CD4-positive, alpha-beta T cell treated with Interleukin-6 at 100 ng/mL for 8 hours (primary cell): Measurements from ENCODE around the gene CFC1B.
"Not testable (repeated sequence)": the region's sequence is repeated elsewhere in the genome, so short reads cannot be mapped to it uniquely, and the experiment has no call there.

Source experiments
- DNase-seq: peaks from one replicate; pipeline ENCODE4 v3.0.0-alpha.2; 2020; ENCODE audit warnings: mixed read lengths, low spot score

Gene CFC1B

GRCh38 chr2:130566165-130566564, 45.1 kb downstream of the CFC1B start:
- DNase-seq, result not testable (repeated sequence)

DNA sequence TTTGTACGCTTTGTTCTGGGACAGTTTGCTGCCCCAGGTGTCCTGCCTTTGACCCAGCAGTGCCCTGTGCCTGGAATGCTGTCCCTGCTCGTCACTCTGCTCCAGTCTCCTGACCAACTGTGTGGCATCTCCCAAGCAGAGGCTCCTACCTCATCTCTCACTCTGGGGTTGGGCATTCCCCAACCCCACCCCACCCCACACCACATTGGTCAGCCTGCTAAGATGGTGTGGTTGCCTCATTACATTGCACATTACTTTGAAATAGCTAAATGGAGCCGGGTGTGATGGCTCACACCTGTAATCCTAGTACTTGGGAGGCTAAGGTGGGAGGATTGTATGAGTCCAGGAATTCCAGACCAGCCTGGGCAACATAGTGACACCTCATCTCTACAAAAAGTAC, 50.9 kb downstream of the CFC1B start:
- not testable (repeated sequence) for DNase-seq

- DNase-seq, result not testable (repeated sequence)
Observed at GRCh38 chr2:130574230-130574629, 53.2 kb downstream of the CFC1B start.

- DNase-seq, result not testable (repeated sequence)
Observed at GRCh38 chr2:130576209-130576784, 55.3 kb downstream of the CFC1B start.

GRCh38 chr2:130577559-130577958, 56.5 kb downstream of the CFC1B start:
- not testable (repeated sequence) for DNase-seq
